Medulla oblongata (tissue), 1 donor: ENCODE measurements around the gene MUC5B.

Experiments used
- DNase-seq: peaks from one replicate; pipeline ENCODE4 v3.0.0-alpha.2; 2015; ENCODE audit errors: extremely low spot score

The MUC5B gene

DNA sequence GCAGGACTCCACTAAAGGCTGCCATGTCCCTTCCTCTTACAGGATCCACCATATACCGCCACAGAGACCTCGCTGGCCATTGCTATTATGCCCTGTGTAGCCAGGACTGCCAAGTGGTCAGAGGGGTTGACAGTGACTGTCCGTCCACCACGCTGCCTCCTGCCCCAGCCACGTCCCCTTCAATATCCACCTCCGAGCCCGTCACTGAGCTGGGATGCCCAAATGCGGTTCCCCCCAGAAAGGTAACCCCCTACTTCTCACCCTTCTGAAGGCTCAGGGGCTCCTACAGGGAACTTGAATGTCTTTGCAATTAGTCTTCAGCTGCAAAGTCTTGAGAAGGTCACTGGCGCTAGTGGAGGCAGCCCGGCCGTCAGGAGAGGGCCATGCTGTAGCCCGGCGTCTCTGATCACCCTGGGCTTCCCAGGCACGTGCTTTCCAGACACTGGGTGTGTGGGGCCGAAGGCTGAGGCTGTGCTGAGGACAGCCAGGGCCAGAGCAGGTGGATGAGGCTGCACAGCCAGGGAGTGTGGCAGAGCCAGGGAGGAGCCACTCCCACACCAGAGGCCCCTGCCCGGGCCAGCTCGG, 30.0 kb upstream of the MUC5B start:
- DNase-seq = no peak

DNA sequence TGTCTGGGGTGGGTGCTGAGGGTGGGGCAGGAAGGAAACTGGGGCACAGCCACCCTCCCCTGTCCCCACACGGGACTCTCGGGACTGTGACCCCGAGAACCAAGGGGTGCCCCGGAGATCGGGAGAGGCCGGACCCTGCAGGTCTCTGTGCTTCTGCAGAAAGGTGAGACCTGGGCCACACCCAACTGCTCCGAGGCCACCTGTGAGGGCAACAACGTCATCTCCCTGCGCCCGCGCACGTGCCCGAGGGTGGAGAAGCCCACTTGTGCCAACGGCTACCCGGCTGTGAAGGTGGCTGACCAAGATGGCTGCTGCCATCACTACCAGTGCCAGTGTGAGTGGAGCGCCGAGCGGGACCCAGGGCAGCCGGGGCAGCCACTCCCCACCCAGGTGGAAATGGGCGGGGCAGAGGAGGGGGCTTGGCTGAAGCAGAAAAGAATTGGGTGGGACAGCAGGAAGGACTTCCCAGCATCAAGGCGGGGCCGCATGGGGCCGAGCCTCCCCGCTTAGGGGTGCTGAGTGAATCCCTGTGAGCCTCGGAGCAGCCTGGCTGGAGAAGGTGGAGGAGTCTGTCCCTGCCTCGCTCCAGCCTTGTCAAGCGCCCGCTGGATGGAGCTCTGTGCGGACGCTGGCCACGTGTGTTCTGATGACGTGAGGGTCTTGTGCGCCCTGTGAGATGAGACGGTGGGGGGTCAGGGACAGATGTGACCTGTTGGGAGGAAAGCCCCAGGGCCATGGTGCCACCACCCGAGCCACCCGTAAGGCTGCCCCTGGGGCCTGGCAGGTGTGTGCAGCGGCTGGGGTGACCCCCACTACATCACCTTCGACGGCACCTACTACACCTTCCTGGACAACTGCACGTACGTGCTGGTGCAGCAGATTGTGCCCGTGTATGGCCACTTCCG, 29.3 kb upstream of the MUC5B start:
- DNase-seq = no peak

DNA sequence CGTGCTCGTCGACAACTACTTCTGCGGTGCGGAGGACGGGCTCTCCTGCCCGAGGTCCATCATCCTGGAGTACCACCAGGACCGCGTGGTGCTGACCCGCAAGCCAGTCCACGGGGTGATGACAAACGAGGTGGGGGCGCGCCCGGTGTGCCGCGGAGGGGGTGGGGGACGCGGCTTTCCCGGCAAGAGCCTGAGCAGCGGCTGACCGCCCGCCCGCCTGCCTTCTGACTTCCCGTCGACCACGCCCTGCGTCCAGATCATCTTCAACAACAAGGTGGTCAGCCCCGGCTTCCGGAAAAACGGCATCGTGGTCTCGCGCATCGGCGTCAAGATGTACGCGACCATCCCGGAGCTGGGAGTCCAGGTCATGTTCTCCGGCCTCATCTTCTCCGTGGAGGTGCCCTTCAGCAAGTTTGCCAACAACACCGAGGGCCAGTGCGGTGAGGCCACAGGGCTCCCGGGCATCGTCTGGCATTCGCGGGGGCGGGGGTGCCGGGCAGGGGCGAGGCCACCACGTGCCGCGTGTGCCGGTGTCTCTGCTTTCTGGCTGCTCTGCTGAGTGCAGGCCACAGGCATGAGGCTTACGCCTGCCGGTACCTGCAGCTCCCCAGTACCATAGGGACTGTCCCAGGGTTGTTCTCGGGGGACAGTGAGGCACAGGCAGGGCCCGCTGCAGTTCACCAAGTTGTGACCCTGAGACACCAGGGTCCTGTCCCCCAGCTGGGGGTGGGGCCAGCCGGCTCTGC, 28.5 kb upstream of the MUC5B start:
- DNase-seq = no peak

DNA sequence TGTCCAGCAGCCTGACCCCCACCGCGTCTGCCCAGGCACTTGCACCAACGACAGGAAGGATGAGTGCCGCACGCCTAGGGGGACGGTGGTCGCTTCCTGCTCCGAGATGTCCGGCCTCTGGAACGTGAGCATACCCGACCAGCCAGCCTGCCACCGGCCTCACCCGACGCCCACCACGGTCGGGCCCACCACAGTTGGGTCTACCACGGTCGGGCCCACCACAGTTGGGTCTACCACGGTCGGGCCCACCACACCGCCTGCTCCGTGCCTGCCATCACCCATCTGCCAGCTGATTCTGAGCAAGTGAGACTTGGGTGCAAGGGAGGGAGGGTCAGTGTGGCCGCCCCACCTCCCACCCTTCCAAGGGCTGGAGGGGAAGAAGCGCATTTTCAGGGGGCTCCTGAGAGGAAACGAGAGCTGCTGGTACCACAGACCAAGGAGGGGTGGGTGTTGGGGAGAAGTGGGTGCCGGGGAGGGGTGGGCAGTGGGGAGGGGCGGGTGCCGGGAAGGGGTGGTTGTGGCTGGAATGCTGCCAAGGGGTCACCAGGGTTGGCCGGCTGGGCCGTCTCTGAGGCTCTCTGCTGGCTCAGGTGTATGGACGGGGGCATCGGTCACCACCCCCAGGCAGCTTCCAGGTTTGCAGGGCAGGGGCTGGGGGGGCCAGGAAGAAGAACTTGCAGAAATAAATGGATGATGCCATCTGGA, 27.7 kb upstream of the MUC5B start:
- DNase-seq = no peak

DNA sequence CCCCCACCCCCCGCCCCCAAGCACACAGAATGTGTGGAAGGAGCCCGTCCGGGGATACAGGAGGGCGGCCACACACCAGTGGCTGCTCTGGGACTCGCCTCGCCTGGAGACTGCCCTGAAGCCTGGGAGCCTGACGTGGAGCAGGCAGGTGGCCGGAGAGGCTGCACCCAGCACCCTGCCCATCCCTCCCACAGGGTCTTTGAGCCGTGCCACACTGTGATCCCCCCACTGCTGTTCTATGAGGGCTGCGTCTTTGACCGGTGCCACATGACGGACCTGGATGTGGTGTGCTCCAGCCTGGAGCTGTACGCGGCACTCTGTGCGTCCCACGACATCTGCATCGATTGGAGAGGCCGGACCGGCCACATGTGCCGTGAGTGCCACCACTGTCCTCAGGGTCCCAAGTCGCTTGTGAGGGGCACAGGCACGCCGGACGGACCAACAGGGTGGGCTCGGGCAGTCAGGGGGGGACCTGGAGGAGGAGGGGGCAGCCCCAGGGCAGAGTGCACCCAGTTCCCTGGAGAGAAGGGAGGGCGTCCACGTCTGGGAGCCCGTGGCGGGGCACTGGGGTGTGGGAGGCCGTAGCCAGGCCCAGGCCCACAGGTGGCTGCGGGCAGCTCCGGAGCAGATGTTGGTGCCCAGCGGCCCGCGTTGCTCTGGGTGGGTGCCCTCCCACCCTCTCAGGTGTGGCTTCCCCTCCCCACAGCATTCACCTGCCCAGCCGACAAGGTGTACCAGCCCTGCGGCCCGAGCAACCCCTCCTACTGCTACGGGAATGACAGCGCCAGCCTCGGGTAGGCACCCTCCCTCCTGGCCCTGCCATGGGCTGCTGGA, 27.0 kb upstream of the MUC5B start:
- DNase-seq = no peak

DNA sequence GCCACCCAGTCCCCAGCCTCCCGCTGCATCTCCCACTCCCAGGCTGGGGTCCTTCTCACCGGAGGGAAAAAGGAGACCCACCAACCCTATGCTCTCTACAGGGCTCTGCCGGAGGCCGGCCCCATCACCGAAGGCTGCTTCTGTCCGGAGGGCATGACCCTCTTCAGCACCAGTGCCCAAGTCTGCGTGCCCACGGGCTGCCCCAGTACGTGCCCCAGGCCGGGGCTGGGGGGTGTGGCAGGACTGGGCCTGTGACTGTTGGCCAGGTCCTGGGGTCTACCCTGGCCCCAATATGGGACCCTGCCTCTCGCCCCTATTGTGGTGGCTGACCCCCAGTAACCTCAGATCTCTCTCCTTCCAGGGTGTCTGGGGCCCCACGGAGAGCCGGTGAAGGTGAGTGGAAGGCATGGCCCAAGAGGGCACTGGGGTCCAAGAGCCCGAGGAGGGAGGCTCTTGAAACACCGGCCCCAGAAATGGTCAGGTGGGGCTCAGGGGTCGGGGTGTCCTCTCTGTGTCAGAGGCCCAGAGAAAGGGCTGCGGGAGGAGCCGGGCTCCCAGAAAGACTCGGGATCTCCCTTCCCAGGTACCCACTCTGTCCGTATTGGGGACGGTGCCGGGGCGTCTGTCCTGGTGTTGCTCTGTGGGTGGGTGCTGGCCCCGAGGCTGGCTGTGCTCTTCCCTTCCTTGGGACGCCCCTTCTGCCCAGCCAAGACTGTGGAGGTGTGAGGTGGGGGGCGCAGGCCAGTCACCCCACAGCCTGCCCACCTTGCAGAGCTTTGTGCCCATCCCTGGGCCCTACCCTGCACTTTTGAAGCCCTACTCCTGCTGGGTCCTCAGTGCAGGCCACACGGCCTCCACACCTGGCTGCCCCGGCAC, 26.1 kb upstream of the MUC5B start:
- no peak for DNase-seq

DNA sequence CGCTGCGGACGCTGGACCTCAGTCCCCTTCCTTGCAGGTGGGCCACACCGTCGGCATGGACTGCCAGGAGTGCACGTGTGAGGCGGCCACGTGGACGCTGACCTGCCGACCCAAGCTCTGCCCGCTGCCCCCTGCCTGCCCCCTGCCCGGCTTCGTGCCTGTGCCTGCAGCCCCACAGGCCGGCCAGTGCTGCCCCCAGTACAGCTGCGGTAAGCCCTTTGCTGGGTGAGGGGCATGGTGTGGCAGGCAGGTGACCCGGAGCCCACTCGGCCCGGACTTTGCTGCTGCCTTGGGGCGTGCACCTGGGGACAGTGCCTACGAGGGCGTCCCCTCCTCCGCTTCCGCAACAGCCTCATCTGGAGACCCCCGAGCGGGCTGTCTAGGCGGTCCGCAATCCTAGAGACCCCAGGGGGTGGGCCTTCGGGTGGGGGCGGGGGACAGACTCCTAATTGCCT, 25.4 kb upstream of the MUC5B start:
- no peak for DNase-seq

DNA sequence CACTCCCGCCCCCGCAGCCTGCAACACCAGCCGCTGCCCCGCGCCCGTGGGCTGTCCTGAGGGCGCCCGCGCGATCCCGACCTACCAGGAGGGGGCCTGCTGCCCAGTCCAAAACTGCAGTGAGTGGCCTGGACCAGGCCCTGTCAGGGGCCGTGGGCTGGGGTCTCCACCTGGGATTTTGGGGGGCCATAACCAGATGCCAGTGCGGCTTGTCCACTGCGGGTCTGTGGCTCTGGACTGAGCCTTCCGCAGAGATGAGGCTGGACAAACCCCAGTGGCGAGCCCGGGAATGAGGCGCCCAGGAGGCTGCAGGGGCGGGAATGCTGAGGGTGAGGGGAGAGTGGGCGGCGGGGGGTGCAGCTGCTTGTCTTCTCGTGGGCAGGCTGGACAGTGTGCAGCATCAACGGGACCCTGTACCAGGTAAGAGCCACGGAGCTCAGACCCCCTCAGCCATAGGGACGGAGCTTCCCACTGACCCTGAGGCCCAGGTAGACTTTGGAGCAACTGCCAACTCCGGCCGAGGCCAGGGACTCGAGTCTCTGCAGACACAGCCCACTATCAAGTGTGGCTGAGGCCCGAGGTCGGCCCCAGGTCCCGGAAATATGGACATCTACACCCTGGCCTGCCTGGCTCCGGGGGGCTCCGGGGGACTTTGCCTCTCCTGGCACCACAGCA, 24.8 kb upstream of the MUC5B start:
- DNase-seq = no peak

DNA sequence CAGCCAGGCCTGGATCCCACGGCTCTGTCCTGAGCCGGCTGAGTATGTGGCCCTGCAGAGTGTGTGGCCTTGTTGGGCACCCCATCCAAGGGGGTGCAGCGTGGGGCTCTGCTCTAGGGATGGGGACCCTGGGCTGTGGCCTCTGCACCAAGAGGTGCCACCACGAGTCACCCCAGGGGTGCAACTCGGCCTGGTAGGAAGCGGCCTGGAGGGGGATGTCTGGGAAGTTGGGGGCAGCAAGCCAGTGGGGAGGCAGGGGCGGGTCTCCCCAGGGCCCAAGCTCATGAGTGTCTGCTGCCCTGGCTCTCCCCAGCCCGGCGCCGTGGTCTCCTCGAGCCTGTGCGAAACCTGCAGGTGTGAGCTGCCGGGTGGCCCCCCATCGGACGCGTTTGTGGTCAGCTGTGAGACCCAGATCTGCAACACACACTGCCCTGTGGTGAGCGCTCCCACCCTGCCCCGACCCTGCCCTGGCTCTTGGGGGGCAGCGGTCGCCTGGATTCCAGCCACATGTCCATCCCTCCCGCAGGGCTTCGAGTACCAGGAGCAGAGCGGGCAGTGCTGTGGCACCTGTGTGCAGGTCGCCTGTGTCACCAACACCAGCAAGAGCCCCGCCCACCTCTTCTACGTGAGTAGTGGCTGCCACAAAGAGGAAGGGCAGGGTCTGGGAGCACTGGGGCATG, 24.2 kb upstream of the MUC5B start:
- DNase-seq = no peak

DNA sequence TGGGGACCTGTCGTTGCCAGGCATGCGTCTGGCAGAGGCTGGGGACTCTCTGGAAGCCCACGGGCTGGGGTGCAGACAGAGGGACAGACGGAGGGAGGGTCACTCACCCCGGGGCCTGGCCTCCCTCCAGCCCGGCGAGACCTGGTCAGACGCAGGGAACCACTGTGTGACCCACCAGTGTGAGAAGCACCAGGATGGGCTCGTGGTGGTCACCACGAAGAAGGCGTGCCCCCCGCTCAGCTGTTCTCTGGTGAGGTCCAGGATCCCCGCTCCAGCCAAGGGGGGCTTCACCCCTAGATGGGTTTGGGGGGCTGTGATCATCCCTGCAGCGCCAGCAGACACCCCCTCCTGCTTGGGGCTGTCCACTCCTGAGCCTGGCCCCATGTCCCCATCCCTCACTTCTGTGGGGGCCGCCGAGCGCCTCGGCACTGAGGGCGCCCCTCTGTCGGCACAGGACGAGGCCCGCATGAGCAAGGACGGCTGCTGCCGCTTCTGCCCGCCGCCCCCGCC, 23.6 kb upstream of the MUC5B start:
- DNase-seq = no peak

DNA sequence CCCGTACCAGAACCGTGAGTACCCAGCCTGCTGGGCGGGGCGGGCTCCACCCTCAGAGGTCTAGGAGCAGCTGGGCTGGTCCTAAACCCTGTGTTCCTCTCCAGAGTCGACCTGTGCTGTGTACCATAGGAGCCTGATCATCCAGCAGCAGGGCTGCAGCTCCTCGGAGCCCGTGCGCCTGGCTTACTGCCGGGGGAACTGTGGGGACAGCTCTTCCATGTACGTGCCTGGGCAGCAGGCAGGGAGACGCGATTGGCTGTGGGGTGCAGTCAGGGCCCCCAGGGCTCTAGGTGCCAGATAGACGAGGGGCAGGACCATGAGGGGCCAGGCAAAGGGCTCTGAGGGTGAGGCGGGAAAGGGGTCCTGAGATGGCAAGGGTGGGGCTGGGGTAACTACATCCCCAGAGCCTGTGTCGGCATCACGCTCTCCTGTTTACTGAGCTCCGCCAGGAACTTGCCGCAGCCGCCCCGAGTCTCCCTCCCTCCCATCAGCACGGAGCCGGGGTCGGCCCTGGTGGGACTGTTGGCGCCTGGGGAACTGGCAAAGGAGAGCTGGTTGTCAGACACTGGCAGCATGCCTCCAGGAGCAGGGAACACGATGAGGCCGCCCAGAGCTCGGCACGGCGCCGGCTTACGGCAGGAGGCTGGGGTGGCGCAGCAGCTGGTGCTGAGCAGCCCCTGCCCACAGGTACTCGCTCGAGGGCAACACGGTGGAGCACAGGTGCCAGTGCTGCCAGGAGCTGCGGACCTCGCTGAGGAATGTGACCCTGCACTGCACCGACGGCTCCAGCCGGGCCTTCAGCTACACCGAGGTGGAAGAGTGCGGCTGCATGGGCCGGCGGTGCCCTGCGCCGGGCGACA, 22.9 kb upstream of the MUC5B start:
- DNase-seq = no peak

DNA sequence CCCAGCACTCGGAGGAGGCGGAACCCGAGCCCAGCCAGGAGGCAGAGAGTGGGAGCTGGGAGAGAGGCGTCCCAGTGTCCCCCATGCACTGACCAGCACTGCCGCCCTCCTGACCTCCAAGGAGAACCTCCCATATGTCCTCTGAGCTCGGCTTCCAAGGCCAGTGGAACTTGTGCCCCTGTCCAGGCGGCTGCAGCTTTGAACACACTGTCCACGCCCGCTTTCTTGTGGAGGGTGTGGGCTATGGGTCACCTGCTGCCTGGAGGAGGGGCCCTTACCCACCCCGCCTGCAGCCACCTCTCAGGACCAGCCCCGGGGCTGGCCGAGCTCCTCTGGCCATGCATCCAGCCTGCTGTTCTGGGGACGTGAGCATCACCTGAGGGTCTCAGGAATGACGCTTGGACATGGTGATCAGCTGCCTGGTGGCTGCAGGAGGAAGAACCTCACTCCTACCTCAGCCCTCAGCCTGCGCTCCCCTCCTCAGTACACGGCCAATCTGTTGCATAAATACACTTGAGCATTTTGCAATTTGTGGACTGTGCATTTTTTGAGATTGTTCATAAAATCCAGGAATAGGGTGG, 22.2 kb upstream of the MUC5B start:
- DNase-seq = no peak

DNA sequence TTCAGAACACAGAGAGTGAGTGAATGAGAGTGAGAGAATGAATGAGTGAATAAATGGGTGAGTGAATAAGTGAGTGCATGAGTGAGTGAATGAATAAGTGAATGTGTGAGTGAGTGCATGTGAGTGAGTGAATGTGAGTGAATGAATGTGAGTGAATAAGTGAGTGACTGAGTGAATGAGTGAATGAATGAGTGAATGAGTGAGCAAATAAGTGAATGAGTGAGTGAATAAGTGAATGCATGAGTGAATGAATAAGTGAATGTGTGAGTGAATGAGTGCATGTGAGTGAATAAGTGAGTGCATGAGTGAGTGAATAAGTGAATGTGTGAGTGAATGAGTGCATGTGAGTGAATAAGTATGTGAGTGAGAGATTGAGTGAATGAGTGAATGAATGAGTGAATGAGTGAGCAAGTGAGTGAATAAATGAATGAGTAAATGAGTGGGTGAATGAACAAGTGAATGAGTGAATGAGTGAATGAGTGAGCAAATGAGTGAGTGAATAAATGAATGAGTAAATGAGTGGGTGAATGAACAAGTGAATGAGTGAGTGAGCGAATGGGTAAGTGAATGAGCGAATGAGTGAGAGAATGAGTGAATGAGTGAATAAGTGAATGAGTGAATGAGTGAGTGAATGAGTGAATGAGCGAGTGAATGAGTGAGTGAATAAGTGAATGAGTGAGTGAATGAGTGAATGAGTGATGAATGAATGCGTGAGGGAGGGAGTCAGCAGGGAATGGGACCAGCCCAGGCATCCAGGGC, 21.3 kb upstream of the MUC5B start:
- DNase-seq = no peak

DNA sequence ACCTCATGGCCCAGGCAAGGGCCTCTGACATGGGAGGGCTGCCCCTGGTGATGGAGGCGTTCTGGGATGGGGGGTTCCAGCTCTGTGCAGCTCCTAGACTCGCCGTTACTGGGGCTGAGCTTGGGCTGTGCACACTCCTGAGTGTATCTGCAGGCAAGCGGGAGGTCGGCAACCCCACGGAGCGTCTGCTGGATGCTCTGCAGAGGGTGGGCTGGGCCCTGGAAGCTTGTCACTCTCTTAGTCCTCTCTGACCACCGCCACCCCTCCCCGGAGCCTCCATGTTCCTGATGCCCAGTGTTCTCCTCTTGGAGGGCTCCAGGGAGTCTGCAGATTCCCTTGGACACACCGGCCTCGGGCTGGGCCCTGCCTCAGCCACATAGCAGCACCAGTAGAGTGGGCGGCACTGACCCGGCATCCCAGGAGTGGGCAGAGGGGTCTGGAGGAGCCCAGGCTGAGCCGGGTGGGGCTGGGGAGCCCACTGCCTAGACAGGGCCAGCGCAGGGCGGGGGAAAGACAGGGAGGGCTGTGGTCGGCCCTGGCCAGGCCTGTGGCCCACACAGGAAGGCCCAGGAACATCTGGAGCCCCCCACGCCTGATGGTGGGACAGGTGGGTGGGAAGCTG, 20.6 kb upstream of the MUC5B start:
- DNase-seq = no peak

DNA sequence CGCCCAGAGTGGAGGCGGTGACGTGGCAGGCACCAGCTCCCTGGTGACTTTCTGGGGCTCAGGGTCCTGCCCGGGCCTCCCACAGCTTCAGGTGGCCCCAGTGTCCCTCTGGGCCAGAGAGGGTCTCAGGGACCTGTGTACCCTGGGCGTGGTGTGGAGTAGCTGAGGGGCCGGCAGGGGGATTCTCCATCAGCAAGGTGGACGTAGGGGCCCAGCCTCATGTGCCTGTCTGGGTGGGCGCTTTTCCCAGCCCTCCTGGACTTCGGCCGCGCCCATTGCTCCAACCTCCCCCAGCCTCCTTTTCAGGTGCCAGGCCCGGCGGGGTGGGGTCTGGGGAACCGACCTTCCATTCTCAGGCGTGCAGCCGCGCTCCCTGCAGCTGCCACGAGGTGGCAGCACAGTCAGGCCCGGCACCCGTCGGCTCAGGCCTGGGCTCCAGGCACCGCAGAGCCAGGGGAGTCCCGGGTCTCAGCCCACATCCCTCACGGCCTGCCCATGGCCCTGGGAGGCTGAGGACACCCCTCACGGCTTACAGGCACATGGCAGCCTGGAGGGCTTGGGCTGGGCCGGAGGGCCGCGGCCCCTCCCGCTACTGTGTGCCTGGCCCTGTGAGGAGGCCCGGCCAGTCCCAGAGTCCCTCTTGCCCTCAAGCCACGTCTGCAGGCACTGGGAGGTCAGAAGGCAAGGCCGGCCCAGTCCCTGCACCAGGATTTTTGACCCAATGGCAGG, 19.9 kb upstream of the MUC5B start:
- DNase-seq = peak; percentile 52
